ENCODE data around the gene CPSF7.

GRCh38 chr11:61358566-61358965, 71.2 kb downstream of the CPSF7 start:
- TF ChIP-seq GATA2 (IDR thresholded peaks at IDR 0.05; ENCODE audit: low read depth, low read length), result no peak
- TF ChIP-seq GATA3 (IDR thresholded peaks at IDR 0.05; ENCODE audit: low read depth, low read length), result no peak

Measured in SH-SY5Y (cell line).